Keratinocyte (primary cell): Measurements from ENCODE around the gene TMBIM6. TPM values are rescaled to one million over a fixed set of nuclear protein-coding genes. Genes with fewer than 3 reads are reported as not detected.

Experiments
- DNase-seq: peaks from one replicate; pipeline ENCODE4 v3.0.0-alpha.2; 2011; ENCODE audit warnings: low read depth, missing footprints, low spot score
- FAIRE-seq: peaks from 2 replicates; lab custom pipeline; 2011; peaks lifted over from hg19 to GRCh38; lab: Jason Lieb, UNC
- H2AFZ ChIP-seq: 2 replicates; pipeline ENCODE4 v1.6.0; 2012; ENCODE audit warnings: low read length, control low read depth, inconsistent platforms; ENCODE audit not compliant: control insufficient read depth
- H3K27ac ChIP-seq: 2 replicates; pipeline ENCODE4 v1.5.1; 2011; ENCODE audit warnings: low read length; ENCODE audit not compliant: control insufficient read depth, insufficient read depth
- H3K27me3 ChIP-seq: 3 replicates; pipeline ENCODE4 v1.6.0; 2011; ENCODE audit warnings: low read length; ENCODE audit not compliant: control insufficient read depth, insufficient read depth; ENCODE audit errors: extremely low read depth
- H3K36me3 ChIP-seq, 2 experiments: 2 replicates in 1 of 2; 3 replicates in 1 of 2; pipeline ENCODE4 v1.5.1; 2011; ENCODE audit warnings: low read length in 2 of 2, mild to moderate bottlenecking in 1 of 2; ENCODE audit not compliant: control insufficient read depth in 2 of 2, insufficient read depth in 2 of 2; ENCODE audit errors: extremely low read depth in 1 of 2
- H3K4me1 ChIP-seq: 3 replicates; pipeline ENCODE4 v1.5.1; 2011; ENCODE audit warnings: low read length; ENCODE audit not compliant: control insufficient read depth, insufficient read depth; ENCODE audit errors: extremely low read depth
- H3K4me2 ChIP-seq: 3 replicates; pipeline ENCODE4 v1.6.0; 2011; ENCODE audit warnings: low read depth, low read length; ENCODE audit not compliant: control insufficient read depth, insufficient read depth; ENCODE audit errors: extremely low read depth
- H3K4me3 ChIP-seq, 3 experiments: fragments of 200-600 bp in 1 of 3; sonication (generic) in 1 of 3; 2 replicates in 2 of 3; 3 replicates in 1 of 3; pipeline ENCODE4 v1.5.1; 2011 to 2016; ENCODE audit warnings: low read length in 3 of 3, mild to moderate bottlenecking in 3 of 3, control low read depth in 2 of 3, inconsistent platforms in 1 of 3, low read depth in 1 of 3, mixed read lengths in 1 of 3, mixed run types in 1 of 3, moderate library complexity in 1 of 3; ENCODE audit not compliant: control insufficient read depth in 2 of 3, insufficient read depth in 2 of 3; ENCODE audit errors: extremely low read depth in 1 of 3
- H3K79me2 ChIP-seq: 2 replicates; pipeline ENCODE4 v1.6.0; 2012; ENCODE audit warnings: low read length; ENCODE audit not compliant: control insufficient read depth, insufficient read depth
- H3K9ac ChIP-seq: 3 replicates; pipeline ENCODE4 v1.6.0; 2011; ENCODE audit warnings: low read length; ENCODE audit not compliant: control insufficient read depth, insufficient read depth; ENCODE audit errors: extremely low read depth
- H3K9me1 ChIP-seq: 3 replicates; pipeline ENCODE4 v1.6.0; 2011; ENCODE audit warnings: low read length; ENCODE audit not compliant: control insufficient read depth, insufficient read depth; ENCODE audit errors: extremely low read depth
- H3K9me3 ChIP-seq: 2 replicates; pipeline ENCODE4 v1.5.1; 2012; ENCODE audit warnings: low read depth, low read length; ENCODE audit not compliant: control insufficient read depth
- H4K20me1 ChIP-seq: 3 replicates; pipeline ENCODE4 v1.6.0; 2011; ENCODE audit warnings: low read length; ENCODE audit not compliant: control insufficient read depth, insufficient read depth; ENCODE audit errors: extremely low read depth
- CTCF ChIP-seq, 3 experiments: IDR thresholded peaks in 1 of 3; conservative IDR thresholded peaks in 1 of 3; optimal IDR thresholded peaks in 1 of 3; 2 replicates in 2 of 3; 3 replicates in 1 of 3; pipeline versions ENCODE3 to v1.5.1; 2011; ENCODE audit warnings: low read length in 3 of 3, mild to moderate bottlenecking in 3 of 3, moderate library complexity in 2 of 3, control low read depth in 1 of 3, inconsistent platforms in 1 of 3; ENCODE audit not compliant: insufficient read depth in 2 of 3; ENCODE audit errors: extremely low read depth in 1 of 3
- EZH2 ChIP-seq: IDR thresholded peaks from one replicate; pipeline ENCODE4 v1.6.1; 2012; ENCODE audit warnings: inconsistent platforms, mild to moderate bottlenecking, low read length, moderate library complexity
- dilution Hi-C: fragments of 300-500 bp; cut with MboI; formaldehyde crosslinking; loops from one replicate; pipeline ENCODE4 v1.7.0; 2020; ENCODE audit warnings: low sequenced_read_pairs; ENCODE audit not compliant: extremely low pct_ligation_motif_present
- polyA plus RNA-seq, 5 experiments: library from polyadenylated mRNA; depleted of rRNA in 3 of 5; stranded (reverse) in 3 of 5; stranded (forward) in 1 of 5; unstranded in 1 of 5; fragments of >200 nt; gene quantifications; 1 replicate in 1 of 5; 2 replicates in 3 of 5; 3 replicates in 1 of 5; pipeline versions ENCODE4 v1.2.1 to v1.2.3, GENCODE V29; 2011 to 2012; ENCODE audit warnings: missing spikeins in 2 of 5, low read depth in 1 of 5, low replicate concordance in 1 of 5

Gene TMBIM6
- polyA plus RNA-seq, 1 donor (not counting 4 experiments of a cell fraction or from before 2014, with no cell fraction given): 668 TPM

GRCh38 chr12:49787672-49788071 lies 46.3 kb downstream of the TMBIM6 start:
- FAIRE-seq: no peak

GRCh38 chr12:49789992-49790391 lies 48.6 kb downstream of the TMBIM6 start:
- Histone ChIP-seq H3K4me2 (no peak overlapping the region), H3K9ac (no peak overlapping the region), H3K27ac (no peak overlapping the region), H3K36me3 (peaks cover 5 to 18% of the 10 kb centered on the region in 2 experiments), H3K79me2 (no peaks in the 10 kb centered on the region), H2AFZ (no peak overlapping the region), H3K27me3 (no peaks in the 10 kb centered on the region), H4K20me1 (no peaks in the 10 kb centered on the region), H3K4me1 (no peaks in the 10 kb centered on the region), H3K4me3 (no peak overlapping the region), H3K9me1 (no peaks in the 10 kb centered on the region), H3K9me3 (no peaks in the 10 kb centered on the region)
- dilution Hi-C loops: no loop called here
- DNase-seq (no peak), FAIRE-seq (no peak)
- TF ChIP-seq CTCF (optimal IDR thresholded peaks at IDR 0.05 in 1 of 3, IDR thresholded peaks at IDR 0.05 in 1 of 3, conservative IDR thresholded peaks at IDR 0.05 in 1 of 3; ENCODE audit: extremely low read depth in 1 of 3, insufficient read depth in 2 of 3, low read length in 3 of 3) (peak in 1 of 3 experiments; percentile 10), EZH2 (no peak)

More at GRCh38 chr12:49787672-49788071, 46.3 kb downstream of the TMBIM6 start:
- H4K20me1 ChIP-seq: no peaks in the 10 kb centered on the region
- H3K79me2 ChIP-seq: no peaks in the 10 kb centered on the region
- dilution Hi-C loops: no loop called here
- no peaks in the 10 kb centered on the region for H3K4me1 ChIP-seq
- H3K4me2 ChIP-seq: no peak overlapping the region
- H3K27me3 ChIP-seq: no peaks in the 10 kb centered on the region
- H3K36me3 ChIP-seq: peaks cover 5 to 10% of the 10 kb centered on the region in 2 experiments
- no peak overlapping the region for H3K9ac ChIP-seq
- DNase-seq: no peak
- H3K4me3 ChIP-seq: no peak overlapping the region
- no peaks in the 10 kb centered on the region for H3K9me1 ChIP-seq
- H3K9me3 ChIP-seq: no peaks in the 10 kb centered on the region
- no peak for TF ChIP-seq EZH2
- TF ChIP-seq CTCF (optimal IDR thresholded peaks at IDR 0.05 in 1 of 3, IDR thresholded peaks at IDR 0.05 in 1 of 3, conservative IDR thresholded peaks at IDR 0.05 in 1 of 3; ENCODE audit: extremely low read depth in 1 of 3, insufficient read depth in 2 of 3, low read length in 3 of 3): no peak
- no peak overlapping the region for H3K27ac ChIP-seq
- H2AFZ ChIP-seq: no peak overlapping the region
